HepG2 (cell line): ENCODE measurements around the gene MDP1. TPM values are rescaled to one million over a fixed set of nuclear protein-coding genes. Genes with fewer than 3 reads are reported as not detected.

Experiments
- KDM5A ChIP-seq: fragments of 200-600 bp; sonication (generic); IDR thresholded peaks from 2 replicates; pipeline ENCODE4 v1.7.0; 2018; ENCODE audit warnings: antibody characterized with exemption, mild to moderate bottlenecking, low read length, borderline replicate concordance
- MED1 ChIP-seq: sonication (generic); formaldehyde crosslinking; IDR thresholded peaks from 2 replicates; pipeline ENCODE4 v1.4.0; 2020; ENCODE audit warnings: missing genetic modification reagents
- NFKB2 ChIP-seq: sonication (generic); formaldehyde crosslinking; IDR thresholded peaks from 2 replicates; pipeline ENCODE4 v1.4.0; 2020; ENCODE audit warnings: missing genetic modification reagents, borderline replicate concordance
- POLR2G ChIP-seq: fragments of 200-400 bp; formaldehyde crosslinking; IDR thresholded peaks from 2 replicates; pipeline ENCODE4 v1.6.1; 2018; ENCODE audit warnings: mild to moderate bottlenecking, low read depth, low read length, moderate library complexity
- PRMT3 ChIP-seq: sonication (generic); formaldehyde crosslinking; IDR thresholded peaks from 2 replicates; pipeline ENCODE4 v1.8.1; 2022; ENCODE audit warnings: low read depth, mild to moderate bottlenecking, moderate library complexity, missing genetic modification reagents, borderline replicate concordance
- RFX5 ChIP-seq: IDR thresholded peaks from 2 replicates; pipeline ENCODE4 v1.6.1; 2011; ENCODE audit warnings: low read depth, low read length, improper control_type of control experiment
- SPEN ChIP-seq: sonication (generic); formaldehyde crosslinking; IDR thresholded peaks from 2 replicates; pipeline ENCODE4 v1.5.1; 2020; ENCODE audit warnings: low read depth, mild to moderate bottlenecking, missing genetic modification reagents
- YEATS4 ChIP-seq: sonication (generic); formaldehyde crosslinking; IDR thresholded peaks from 2 replicates; pipeline ENCODE4 v1.4.0; 2020; ENCODE audit warnings: missing genetic modification reagents, borderline replicate concordance
- YY1 ChIP-seq: IDR thresholded peaks from 2 replicates; pipeline ENCODE4 v1.6.1; 2011; ENCODE audit warnings: low read length, low read depth, moderate library complexity, mild to moderate bottlenecking; ENCODE audit not compliant: insufficient read depth, insufficient replicate concordance
- ZNF138 ChIP-seq: sonication (generic); formaldehyde crosslinking; IDR thresholded peaks from 2 replicates; pipeline ENCODE4 v1.5.0; 2020; ENCODE audit warnings: mild to moderate bottlenecking, low read depth, missing genetic modification reagents
- ZNF160 ChIP-seq: sonication (generic); formaldehyde crosslinking; IDR thresholded peaks from 2 replicates; pipeline ENCODE4 v1.8.0; 2022; ENCODE audit warnings: mild to moderate bottlenecking, inconsistent platforms, missing genetic modification reagents
- ZNF296 ChIP-seq: sonication (generic); formaldehyde crosslinking; conservative IDR thresholded peaks from 2 replicates; pipeline ENCODE4 v1.5.0; 2020; ENCODE audit warnings: mild to moderate bottlenecking, missing genetic modification reagents
- ZNF367 ChIP-seq: sonication (generic); formaldehyde crosslinking; IDR thresholded peaks from 2 replicates; pipeline ENCODE4 v1.4.0; 2020; ENCODE audit warnings: missing genetic modification reagents, borderline replicate concordance
- ZNF510 ChIP-seq: sonication (generic); formaldehyde crosslinking; IDR thresholded peaks from 2 replicates; pipeline ENCODE4 v1.4.0; 2020; ENCODE audit warnings: low read depth, mild to moderate bottlenecking, missing genetic modification reagents
- ZNF546 ChIP-seq: sonication (generic); formaldehyde crosslinking; conservative IDR thresholded peaks from 2 replicates; pipeline ENCODE4 v1.8.1; 2023; ENCODE audit warnings: mild to moderate bottlenecking, missing genetic modification reagents
- ZNF572 ChIP-seq: sonication (generic); formaldehyde crosslinking; IDR thresholded peaks from 2 replicates; pipeline ENCODE4 v1.5.1; 2020; ENCODE audit warnings: mild to moderate bottlenecking, missing genetic modification reagents
- ZNF615 ChIP-seq: sonication (generic); formaldehyde crosslinking; IDR thresholded peaks from 2 replicates; pipeline ENCODE4 v1.5.0; 2020; ENCODE audit warnings: mild to moderate bottlenecking, missing genetic modification reagents, borderline replicate concordance
- ZNF670 ChIP-seq: sonication (generic); formaldehyde crosslinking; IDR thresholded peaks from 2 replicates; pipeline ENCODE4 v1.8.0; 2022; ENCODE audit warnings: mild to moderate bottlenecking, missing genetic modification reagents, borderline replicate concordance
- ZNF691 ChIP-seq: sonication (generic); formaldehyde crosslinking; IDR thresholded peaks from 2 replicates; pipeline ENCODE4 v1.4.0; 2020; ENCODE audit warnings: missing genetic modification reagents, low read depth, mild to moderate bottlenecking, borderline replicate concordance
- ZNF710 ChIP-seq: sonication (generic); formaldehyde crosslinking; IDR thresholded peaks from 2 replicates; pipeline ENCODE4 v1.5.0; 2020; ENCODE audit warnings: mild to moderate bottlenecking, missing genetic modification reagents, borderline replicate concordance
- polyA plus RNA-seq, 8 experiments: library from polyadenylated mRNA; depleted of rRNA in 3 of 8; stranded (reverse) in 7 of 8; unstranded in 1 of 8; fragments of >200 nt; fragmentation: Illumina TruSeq in 4 of 8; extraction: Trizol in 4 of 8; gene quantifications; 2 replicates each; pipeline versions ENCODE4 v1.2.1 to v1.2.3, GENCODE V29; 2011 to 2016; ENCODE audit warnings: low read depth in 4 of 8, missing spikeins in 1 of 8, mixed read lengths in 1 of 8; ENCODE audit not compliant: insufficient read depth in 1 of 8
- total RNA-seq, 5 experiments: library from RNA; depleted of rRNA; stranded (reverse); fragments of >200 nt; fragmentation: Illumina TruSeq; extraction: Trizol; gene quantifications; 2 replicates each; pipeline ENCODE4 v1.2.3, GENCODE V29; 2016; ENCODE audit warnings: low read depth in 1 of 5
- TF ChIP-seq, protein P1 (sequence below): sonication (generic); formaldehyde crosslinking; IDR thresholded peaks from 2 replicates; pipeline ENCODE4 v1.4.0; 2020; ENCODE audit warnings: mild to moderate bottlenecking, missing genetic modification reagents
- TF ChIP-seq, protein P2 (sequence below): sonication (generic); formaldehyde crosslinking; IDR thresholded peaks from 2 replicates; pipeline ENCODE4 v1.8.0; 2022; ENCODE audit warnings: mild to moderate bottlenecking, missing genetic modification reagents

Gene MDP1
- total and polyA plus RNA-seq, 2 of the 13 experiments (the other 11 are each of a cell fraction or from before 2014, with no cell fraction given), result 44.1 to 48.7 TPM

DNA sequence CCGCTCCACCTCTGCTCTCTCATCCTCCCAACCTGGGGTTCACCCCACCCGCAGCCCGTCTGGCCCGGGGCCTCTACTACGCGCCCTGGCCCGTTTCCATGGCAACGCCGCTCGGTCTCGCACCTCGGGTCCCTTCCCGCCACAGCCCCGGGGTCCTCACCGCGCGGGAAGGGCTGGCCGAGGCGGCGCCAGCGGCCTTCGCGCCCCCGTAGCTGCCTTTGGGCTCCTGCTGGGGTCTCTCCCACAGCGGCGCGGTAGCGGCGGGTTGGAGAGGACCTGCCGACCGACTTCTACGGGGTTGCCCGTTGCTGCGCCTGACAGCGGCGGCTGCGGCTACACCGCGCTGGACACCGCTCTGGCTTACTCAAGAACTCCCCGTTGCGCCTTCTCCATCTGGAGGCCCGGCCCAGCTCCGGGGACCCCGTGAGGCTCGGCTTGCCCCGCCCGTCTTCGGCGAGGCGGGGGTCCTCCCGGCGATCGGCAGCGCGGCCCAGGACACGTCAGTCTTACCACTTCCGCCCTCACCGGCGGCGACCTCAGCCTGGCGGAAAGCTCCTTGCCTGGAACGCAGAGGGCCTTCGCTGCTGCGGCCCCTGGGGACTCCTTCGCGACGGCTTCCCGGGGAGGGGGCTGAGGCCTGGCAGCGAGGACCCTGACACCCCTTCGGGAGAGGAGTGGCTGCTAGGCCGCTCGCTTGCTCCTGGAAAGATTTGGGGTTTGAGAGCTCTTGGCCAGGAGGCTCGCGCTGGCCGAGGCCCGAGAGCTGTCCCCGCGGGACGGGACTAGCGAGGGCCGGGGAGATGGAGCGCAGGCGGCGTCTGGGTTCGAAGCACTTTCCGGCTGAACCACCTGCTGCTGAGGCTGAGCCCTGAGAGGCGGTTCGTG lies 20.4 kb downstream of the MDP1 start, which contains the start of gene TM9SF1 (continued):
- TF ChIP-seq, protein P1, sequence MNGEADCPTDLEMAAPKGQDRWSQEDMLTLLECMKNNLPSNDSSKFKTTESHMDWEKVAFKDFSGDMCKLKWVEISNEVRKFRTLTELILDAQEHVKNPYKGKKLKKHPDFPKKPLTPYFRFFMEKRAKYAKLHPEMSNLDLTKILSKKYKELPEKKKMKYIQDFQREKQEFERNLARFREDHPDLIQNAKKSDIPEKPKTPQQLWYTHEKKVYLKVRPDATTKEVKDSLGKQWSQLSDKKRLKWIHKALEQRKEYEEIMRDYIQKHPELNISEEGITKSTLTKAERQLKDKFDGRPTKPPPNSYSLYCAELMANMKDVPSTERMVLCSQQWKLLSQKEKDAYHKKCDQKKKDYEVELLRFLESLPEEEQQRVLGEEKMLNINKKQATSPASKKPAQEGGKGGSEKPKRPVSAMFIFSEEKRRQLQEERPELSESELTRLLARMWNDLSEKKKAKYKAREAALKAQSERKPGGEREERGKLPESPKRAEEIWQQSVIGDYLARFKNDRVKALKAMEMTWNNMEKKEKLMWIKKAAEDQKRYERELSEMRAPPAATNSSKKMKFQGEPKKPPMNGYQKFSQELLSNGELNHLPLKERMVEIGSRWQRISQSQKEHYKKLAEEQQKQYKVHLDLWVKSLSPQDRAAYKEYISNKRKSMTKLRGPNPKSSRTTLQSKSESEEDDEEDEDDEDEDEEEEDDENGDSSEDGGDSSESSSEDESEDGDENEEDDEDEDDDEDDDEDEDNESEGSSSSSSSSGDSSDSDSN (CRISPR knock-in tag), result peak; percentile 100
- TF ChIP-seq RFX5 (0 out of 2 replicates have a peak, but pooled peaks have one; percentile 42), PRMT3 (CRISPR knock-in tag) (no peak), YEATS4 (CRISPR knock-in tag) (peak; percentile 100), POLR2G (peak; percentile 99), YY1 (peak; percentile 87), NFKB2 (peak; percentile 99), ZNF160 (CRISPR knock-in tag) (peak; percentile 78), SPEN (CRISPR knock-in tag) (peak; percentile 99), ZNF615 (CRISPR knock-in tag) (no peak), ZNF138 (CRISPR knock-in tag) (peak; percentile 100), ZNF670 (CRISPR knock-in tag) (no peak), ZNF510 (peak; percentile 100), ZNF367 (CRISPR knock-in tag) (peak; percentile 73), ZNF546 (CRISPR knock-in tag) (peak; percentile 99), ZNF710 (CRISPR knock-in tag) (peak; percentile 77), KDM5A (peak; percentile 92), ZNF572 (CRISPR knock-in tag) (peak; percentile 87), MED1 (peak; percentile 86), ZNF691 (peak; percentile 97), ZNF296 (CRISPR knock-in tag) (no peak)
- TF ChIP-seq, protein P2, sequence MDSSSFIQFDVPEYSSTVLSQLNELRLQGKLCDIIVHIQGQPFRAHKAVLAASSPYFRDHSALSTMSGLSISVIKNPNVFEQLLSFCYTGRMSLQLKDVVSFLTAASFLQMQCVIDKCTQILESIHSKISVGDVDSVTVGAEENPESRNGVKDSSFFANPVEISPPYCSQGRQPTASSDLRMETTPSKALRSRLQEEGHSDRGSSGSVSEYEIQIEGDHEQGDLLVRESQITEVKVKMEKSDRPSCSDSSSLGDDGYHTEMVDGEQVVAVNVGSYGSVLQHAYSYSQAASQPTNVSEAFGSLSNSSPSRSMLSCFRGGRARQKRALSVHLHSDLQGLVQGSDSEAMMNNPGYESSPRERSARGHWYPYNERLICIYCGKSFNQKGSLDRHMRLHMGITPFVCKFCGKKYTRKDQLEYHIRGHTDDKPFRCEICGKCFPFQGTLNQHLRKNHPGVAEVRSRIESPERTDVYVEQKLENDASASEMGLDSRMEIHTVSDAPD (CRISPR knock-in tag), result peak; percentile 97
